ENCODE measurements around the gene SLC6A12.

DNA sequence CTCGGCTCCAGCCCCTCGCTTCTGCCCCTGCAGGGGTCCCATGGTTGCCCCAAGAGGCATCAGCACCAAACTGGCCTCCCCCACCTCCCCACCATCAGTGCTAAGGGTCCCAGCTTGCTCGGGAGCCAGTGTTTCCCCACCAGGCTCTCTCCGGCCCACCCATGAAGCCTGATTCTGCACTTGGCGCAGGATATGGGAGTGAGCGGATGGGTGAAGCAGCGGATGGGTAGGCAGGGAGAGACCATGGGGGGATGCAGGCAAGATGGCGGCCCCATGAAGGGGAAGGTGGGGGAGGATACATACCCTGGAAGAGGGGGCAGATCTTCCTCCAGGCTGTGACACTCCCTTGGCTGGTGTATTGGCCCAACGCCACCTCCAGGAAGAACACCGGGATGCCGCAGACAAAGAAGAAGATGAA lies 9.7 kb downstream of the SLC6A12 start:
- TF ChIP-seq EP300 (IDR thresholded peaks at IDR 0.05) (no peak), CTCF (IDR thresholded peaks at IDR 0.05) (no peak)
